Osteoblast (primary cell): ENCODE results near the gene MBNL3. TPM values are rescaled to one million over a fixed set of nuclear protein-coding genes. Genes with fewer than 3 reads are reported as not detected.

Source experiments
- DNase-seq: peaks from one replicate; pipeline ENCODE4 v3.0.0; 2011; ENCODE audit warnings: low spot score, mixed read lengths; ENCODE audit not compliant: insufficient read length; ENCODE audit errors: missing footprints
- H2AFZ ChIP-seq: 2 replicates; pipeline ENCODE4 v1.6.0; 2011; ENCODE audit warnings: mild to moderate bottlenecking, low read length
- H3K27ac ChIP-seq: 2 replicates; pipeline ENCODE4 v1.5.1; 2011; ENCODE audit warnings: mild to moderate bottlenecking, low read depth, low read length, moderate library complexity
- H3K27me3 ChIP-seq: 2 replicates; pipeline ENCODE4 v1.6.0; 2012; ENCODE audit warnings: mild to moderate bottlenecking, control low read depth, inconsistent platforms, low read length, moderate library complexity; ENCODE audit not compliant: insufficient read depth
- H3K36me3 ChIP-seq: 2 replicates; pipeline ENCODE4 v1.5.1; 2011; ENCODE audit warnings: mild to moderate bottlenecking, low read length, control low read depth, moderate library complexity; ENCODE audit not compliant: insufficient read depth
- H3K4me1 ChIP-seq: 2 replicates; pipeline ENCODE4 v1.5.1; 2011; ENCODE audit warnings: mild to moderate bottlenecking, low read length, control low read depth, moderate library complexity; ENCODE audit not compliant: insufficient read depth
- H3K4me2 ChIP-seq: 2 replicates; pipeline ENCODE4 v1.6.0; 2011; ENCODE audit warnings: mild to moderate bottlenecking, low read length; ENCODE audit not compliant: insufficient read depth
- H3K4me3 ChIP-seq: fragments of 200-600 bp; sonication (generic); 3 replicates; pipeline ENCODE4 v1.5.1; 2012; ENCODE audit warnings: mild to moderate bottlenecking, low read length, inconsistent platforms; ENCODE audit not compliant: insufficient read depth
- H3K79me2 ChIP-seq: 2 replicates; pipeline ENCODE4 v1.6.0; 2012; ENCODE audit warnings: mild to moderate bottlenecking, low read length, control low read depth, inconsistent platforms; ENCODE audit not compliant: insufficient read depth
- H3K9me3 ChIP-seq: 2 replicates; pipeline ENCODE4 v1.5.1; 2011; ENCODE audit warnings: low read depth, low read length, control low read depth
- H4K20me1 ChIP-seq: 2 replicates; pipeline ENCODE4 v1.6.0; 2012; ENCODE audit warnings: mild to moderate bottlenecking, low read length, control low read depth; ENCODE audit not compliant: insufficient read depth
- total RNA-seq: library from RNA; depleted of rRNA; stranded (reverse); fragments of >200 nt; gene quantifications from 2 replicates; pipeline ENCODE4 v1.2.3, GENCODE V29; 2012
- TF ChIP-seq, protein P1 (sequence below): IDR thresholded peaks from 2 replicates; pipeline ENCODE4 v1.5.1; 2011; ENCODE audit warnings: mild to moderate bottlenecking, low read depth, low read length, moderate library complexity; ENCODE audit errors: extremely low read depth

MBNL3 gene
- total RNA-seq, 1 donor: 1.8 TPM

DNA sequence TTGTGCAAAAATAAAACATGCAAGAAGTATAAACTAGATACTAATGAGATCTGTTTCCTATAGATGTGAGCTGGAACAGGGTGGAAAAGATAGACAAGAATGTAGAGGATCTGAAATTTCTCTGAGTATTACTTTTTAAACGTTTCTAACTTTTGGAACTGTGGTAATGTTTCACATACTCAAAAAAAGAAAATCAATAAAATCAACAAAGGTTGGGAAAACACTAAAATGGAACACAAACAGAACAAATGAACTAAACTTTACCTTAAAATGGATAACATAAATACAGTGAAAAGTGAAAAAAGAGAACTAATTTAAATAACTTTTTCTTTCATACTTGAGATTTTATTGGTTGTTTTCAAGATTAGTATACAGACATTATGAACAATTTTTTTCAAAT is 32.0 kb upstream of the MBNL3 start:
- no peak for DNase-seq
- TF ChIP-seq, protein P1, sequence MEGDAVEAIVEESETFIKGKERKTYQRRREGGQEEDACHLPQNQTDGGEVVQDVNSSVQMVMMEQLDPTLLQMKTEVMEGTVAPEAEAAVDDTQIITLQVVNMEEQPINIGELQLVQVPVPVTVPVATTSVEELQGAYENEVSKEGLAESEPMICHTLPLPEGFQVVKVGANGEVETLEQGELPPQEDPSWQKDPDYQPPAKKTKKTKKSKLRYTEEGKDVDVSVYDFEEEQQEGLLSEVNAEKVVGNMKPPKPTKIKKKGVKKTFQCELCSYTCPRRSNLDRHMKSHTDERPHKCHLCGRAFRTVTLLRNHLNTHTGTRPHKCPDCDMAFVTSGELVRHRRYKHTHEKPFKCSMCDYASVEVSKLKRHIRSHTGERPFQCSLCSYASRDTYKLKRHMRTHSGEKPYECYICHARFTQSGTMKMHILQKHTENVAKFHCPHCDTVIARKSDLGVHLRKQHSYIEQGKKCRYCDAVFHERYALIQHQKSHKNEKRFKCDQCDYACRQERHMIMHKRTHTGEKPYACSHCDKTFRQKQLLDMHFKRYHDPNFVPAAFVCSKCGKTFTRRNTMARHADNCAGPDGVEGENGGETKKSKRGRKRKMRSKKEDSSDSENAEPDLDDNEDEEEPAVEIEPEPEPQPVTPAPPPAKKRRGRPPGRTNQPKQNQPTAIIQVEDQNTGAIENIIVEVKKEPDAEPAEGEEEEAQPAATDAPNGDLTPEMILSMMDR: no peak
- Histone ChIP-seq H2AFZ (no peak overlapping the region), H3K79me2 (no peaks in the 10 kb centered on the region), H4K20me1 (no peaks in the 10 kb centered on the region), H3K4me3 (no peak overlapping the region), H3K36me3 (no peaks in the 10 kb centered on the region), H3K4me2 (no peak overlapping the region), H3K9me3 (no peaks in the 10 kb centered on the region), H3K27ac (no peak overlapping the region), H3K4me1 (no peaks in the 10 kb centered on the region), H3K27me3 (peaks cover 6% of the 10 kb centered on the region)

DNA sequence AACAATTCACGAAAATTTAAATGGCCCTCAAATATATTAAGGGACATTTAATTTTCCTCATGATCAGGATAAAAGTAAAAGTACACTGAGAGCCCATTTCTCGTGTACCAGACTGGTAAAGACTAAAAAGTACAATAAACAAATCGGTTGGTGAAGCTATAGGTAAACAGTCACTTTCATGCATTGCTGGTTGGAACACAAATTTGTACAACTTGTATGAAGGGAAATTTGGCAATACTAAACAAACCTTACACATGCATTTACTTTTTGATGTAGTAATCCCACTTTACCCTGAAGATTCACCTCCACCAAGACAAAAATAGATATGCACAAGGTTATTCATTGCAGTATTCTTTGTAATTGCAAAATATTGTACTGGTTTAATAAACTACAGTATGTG is 31.4 kb upstream of the MBNL3 start:
- H3K4me1 ChIP-seq: no peaks in the 10 kb centered on the region
- no peaks in the 10 kb centered on the region for H4K20me1 ChIP-seq
- H3K27ac ChIP-seq: no peak overlapping the region
- no peaks in the 10 kb centered on the region for H3K79me2 ChIP-seq
- peaks cover 6% of the 10 kb centered on the region for H3K27me3 ChIP-seq
- H2AFZ ChIP-seq: no peak overlapping the region
- no peaks in the 10 kb centered on the region for H3K9me3 ChIP-seq
- no peak overlapping the region for H3K4me2 ChIP-seq
- no peaks in the 10 kb centered on the region for H3K36me3 ChIP-seq
- no peak overlapping the region for H3K4me3 ChIP-seq
- no peak for DNase-seq
- TF ChIP-seq, protein P1: no peak

DNA sequence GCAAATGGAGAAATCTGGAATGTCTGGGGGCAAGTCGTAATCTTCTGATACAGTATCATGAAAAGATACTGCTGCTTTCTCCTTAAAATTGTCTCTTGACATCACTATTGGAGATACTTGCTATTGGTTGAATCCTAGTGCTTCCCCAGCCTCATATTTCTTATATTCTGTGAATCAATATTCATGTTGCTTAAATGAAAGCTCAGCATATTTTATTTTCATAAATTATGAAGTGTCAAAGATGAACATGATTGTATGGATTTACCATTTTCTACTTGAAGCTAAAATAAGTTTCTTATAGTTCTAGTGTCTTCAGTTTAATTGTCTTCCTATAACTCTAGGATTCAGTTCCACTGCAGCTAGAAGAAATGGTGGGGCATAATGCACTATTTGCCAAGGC is 29.6 kb upstream of the MBNL3 start:
- Histone ChIP-seq H3K27me3 (peaks cover 6% of the 10 kb centered on the region), H2AFZ (no peak overlapping the region), H3K4me1 (no peaks in the 10 kb centered on the region), H3K79me2 (no peaks in the 10 kb centered on the region), H3K36me3 (no peaks in the 10 kb centered on the region), H3K27ac (no peak overlapping the region), H3K9me3 (no peaks in the 10 kb centered on the region), H3K4me2 (no peak overlapping the region), H4K20me1 (no peaks in the 10 kb centered on the region), H3K4me3 (no peak overlapping the region)
- DNase-seq: no peak
- TF ChIP-seq, protein P1: no peak

DNA sequence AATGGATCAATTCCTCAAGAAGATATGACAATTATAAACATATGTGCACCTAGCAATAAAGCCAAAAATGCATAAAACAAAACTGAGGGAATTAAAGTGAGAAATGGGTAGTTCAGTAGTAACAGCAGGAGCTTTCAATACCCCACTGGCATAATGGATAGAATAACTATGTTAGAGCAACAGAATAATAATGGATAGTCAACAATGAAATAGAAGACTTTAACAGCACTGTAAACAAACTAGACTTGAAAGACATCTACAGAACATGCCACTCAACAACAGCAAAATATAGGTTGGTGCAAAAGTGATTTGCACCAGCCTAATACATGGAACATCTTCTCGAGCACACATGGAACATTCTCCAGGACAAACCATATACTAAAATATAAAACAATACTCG is 20.0 kb upstream of the MBNL3 start:
- TF ChIP-seq, protein P1: no peak
- H4K20me1 ChIP-seq: no peaks in the 10 kb centered on the region
- H2AFZ ChIP-seq: no peak overlapping the region
- H3K27me3 ChIP-seq: peaks cover 12% of the 10 kb centered on the region
- H3K9me3 ChIP-seq: no peaks in the 10 kb centered on the region
- no peak overlapping the region for H3K4me3 ChIP-seq
- no peaks in the 10 kb centered on the region for H3K79me2 ChIP-seq
- H3K4me1 ChIP-seq: no peaks in the 10 kb centered on the region
- DNase-seq: no peak
- H3K36me3 ChIP-seq: no peaks in the 10 kb centered on the region
- no peak overlapping the region for H3K4me2 ChIP-seq
- H3K27ac ChIP-seq: no peak overlapping the region
